HepG2 (cell line): ENCODE measurements around the gene RIMBP2. TPM values are rescaled to one million over a fixed set of nuclear protein-coding genes. Genes with fewer than 3 reads are reported as not detected.

Experiments used
- ATAC-seq: fragments of 200-7000 bp; cut with Tn5 transposase; 3 replicates; pipeline ENCODE4 v1.9.1; 2020; ENCODE audit warnings: mild to moderate bottlenecking, moderate library complexity
- BruUV-seq: library from RNA; stranded (reverse); fragments of 400-500 nt; replicated peaks from 2 replicates; lab custom pipeline; 2021; lab: Mats Ljungman, UMichigan
- CTCF ChIA-PET: fragments of 300-600 bp; formaldehyde crosslinking; extraction: SDS; loops from one replicate; lab custom pipeline; 2021; ENCODE audit warnings: low total read pairs, inconsistent platforms, low intra/inter-chr PET ratio; lab: Yijun Ruan, JAX
- POLR2A ChIA-PET: fragments of 350-600 bp; sonication (Branson Sonifier 250); formaldehyde crosslinking; loops from one replicate; lab custom pipeline; 2020; ENCODE audit warnings: antibody characterized with exemption, inconsistent platforms; lab: Yijun Ruan, JAX
- DNase-seq: peaks from one replicate; pipeline ENCODE4 v3.0.0-alpha.2; 2015; ENCODE audit warnings: low spot score
- FAIRE-seq: peaks from 3 replicates; lab custom pipeline; 2011; peaks lifted over from hg19 to GRCh38; lab: Jason Lieb, UNC
- H2AFZ ChIP-seq: one replicate; pipeline ENCODE4 v1.6.1; 2011; ENCODE audit warnings: low read length, inconsistent platforms
- H3K27ac ChIP-seq: fragments of 300-600 bp; 3 replicates; pipeline ENCODE4 v1.8.0; 2011; ENCODE audit warnings: mixed run types, mild to moderate bottlenecking, mixed read lengths, low read length, inconsistent platforms; ENCODE audit not compliant: insufficient read depth; ENCODE audit errors: extremely low read length
- H3K27me3 ChIP-seq, 2 experiments: fragments of 200-600 bp in 1 of 2; 2 replicates in 1 of 2; 3 replicates in 1 of 2; pipeline versions ENCODE4 v1.6.0 to v1.8.0; 2011; ENCODE audit warnings: low read length in 2 of 2, mild to moderate bottlenecking in 2 of 2, moderate library complexity in 2 of 2, inconsistent platforms in 1 of 2; ENCODE audit not compliant: insufficient read depth in 2 of 2, control insufficient read depth in 1 of 2
- H3K36me3 ChIP-seq, 2 experiments: fragments of 200-600 bp in 1 of 2; replicated peaks in 1 of 2; 2 replicates in 1 of 2; 3 replicates in 1 of 2; pipeline versions ENCODE4 v1.5.1 to v1.8.0; 2011; ENCODE audit warnings: low read length in 2 of 2, inconsistent platforms in 1 of 2; ENCODE audit not compliant: insufficient read depth in 2 of 2, control insufficient read depth in 1 of 2
- H3K4me1 ChIP-seq: 2 replicates; pipeline ENCODE4 v1.5.1; 2012; ENCODE audit warnings: low read length, inconsistent platforms; ENCODE audit not compliant: insufficient read depth
- H3K4me2 ChIP-seq: 2 replicates; pipeline ENCODE4 v1.6.0; 2011; ENCODE audit warnings: low read depth, low read length, inconsistent platforms
- H3K4me3 ChIP-seq, 3 experiments: fragments of 200-600 bp in 1 of 3; sonication (generic), shearing (Covaris generic) in 1 of 3; replicated peaks in 1 of 3; 2 replicates each; pipeline ENCODE4 v1.5.1; 2011 to 2016; ENCODE audit warnings: low read length in 3 of 3, inconsistent platforms in 2 of 3, low read depth in 2 of 3, mild to moderate bottlenecking in 2 of 3, control low read depth in 1 of 3, mixed read lengths in 1 of 3; ENCODE audit not compliant: insufficient read depth in 1 of 3
- H3K79me2 ChIP-seq: one replicate; pipeline ENCODE4 v1.6.1; 2011; ENCODE audit warnings: low read length, inconsistent platforms; ENCODE audit not compliant: insufficient read depth
- H3K9ac ChIP-seq: 2 replicates; pipeline ENCODE4 v1.6.0; 2011; ENCODE audit warnings: mild to moderate bottlenecking, low read depth, low read length, inconsistent platforms; ENCODE audit not compliant: insufficient read depth
- H3K9me3 ChIP-seq: 2 replicates; pipeline ENCODE4 v1.5.1; 2012; ENCODE audit warnings: mild to moderate bottlenecking, low read length
- H4K20me1 ChIP-seq: 2 replicates; pipeline ENCODE4 v1.6.0; 2011; ENCODE audit warnings: inconsistent platforms, mild to moderate bottlenecking, low read length, moderate library complexity; ENCODE audit not compliant: insufficient read depth
- ASH2L ChIP-seq: fragments of 300-600, 200-600 bp; sonication (generic); IDR thresholded peaks from 2 replicates; pipeline ENCODE4 v1.7.0; 2017; ENCODE audit warnings: low read depth, mild to moderate bottlenecking, moderate library complexity, mixed read lengths, low read length; ENCODE audit not compliant: insufficient read length
- ATRX ChIP-seq: sonication (generic); formaldehyde crosslinking; IDR thresholded peaks from 2 replicates; pipeline ENCODE4 v1.4.0; 2020; ENCODE audit warnings: missing genetic modification reagents, borderline replicate concordance
- CREB1 ChIP-seq, 2 experiments: fragments of 450-650 bp in 1 of 2; IDR thresholded peaks; 2 replicates each; pipeline ENCODE4 v1.6.1; 2016 to 2017; ENCODE audit warnings: control low read depth in 1 of 2, mild to moderate bottlenecking in 1 of 2, missing compliant biosample characterization in 1 of 2, missing genetic modification characterization in 1 of 2
- KAT7 ChIP-seq: IDR thresholded peaks from 2 replicates; pipeline ENCODE4 v1.6.1; 2018; ENCODE audit warnings: borderline replicate concordance, missing compliant biosample characterization
- MXD4 ChIP-seq: IDR thresholded peaks from 2 replicates; pipeline ENCODE4 v1.6.1; 2016; ENCODE audit warnings: mild to moderate bottlenecking, missing biosample characterization, missing genetic modification reagents
- PHF21A ChIP-seq: sonication (generic); formaldehyde crosslinking; IDR thresholded peaks from 2 replicates; pipeline ENCODE4 v1.5.0; 2020; ENCODE audit warnings: mild to moderate bottlenecking, missing genetic modification reagents
- ZKSCAN8 ChIP-seq: IDR thresholded peaks from 2 replicates; pipeline ENCODE4 v1.6.1; 2016; ENCODE audit warnings: borderline replicate concordance, missing genetic modification reagents, missing compliant biosample characterization
- ZNF260 ChIP-seq: sonication (generic); formaldehyde crosslinking; IDR thresholded peaks from 2 replicates; pipeline ENCODE4 v1.4.0; 2020; ENCODE audit warnings: missing genetic modification reagents, low read depth, mild to moderate bottlenecking, borderline replicate concordance
- ZNF350 ChIP-seq: sonication (generic); formaldehyde crosslinking; IDR thresholded peaks from 2 replicates; pipeline ENCODE4 v1.4.0; 2020; ENCODE audit warnings: mild to moderate bottlenecking, low read depth, missing genetic modification reagents, borderline replicate concordance
- ZNF44 ChIP-seq: sonication (generic); formaldehyde crosslinking; IDR thresholded peaks from 2 replicates; pipeline ENCODE4 v1.5.1; 2020; ENCODE audit warnings: mild to moderate bottlenecking, missing genetic modification reagents
- ZNF530 ChIP-seq: sonication (generic); formaldehyde crosslinking; IDR thresholded peaks from 2 replicates; pipeline ENCODE4 v1.5.0; 2020; ENCODE audit warnings: low read depth, mild to moderate bottlenecking, missing genetic modification reagents
- ZNF720 ChIP-seq: sonication (generic); formaldehyde crosslinking; IDR thresholded peaks from 2 replicates; pipeline ENCODE4 v1.4.0; 2020; ENCODE audit warnings: missing genetic modification reagents
- ZNF746 ChIP-seq: sonication (generic); formaldehyde crosslinking; IDR thresholded peaks from 2 replicates; pipeline ENCODE4 v1.8.0; 2022; ENCODE audit warnings: mild to moderate bottlenecking, missing genetic modification reagents
- ZNF749 ChIP-seq: sonication (generic); formaldehyde crosslinking; IDR thresholded peaks from 2 replicates; pipeline ENCODE4 v1.8.0; 2022; ENCODE audit warnings: mild to moderate bottlenecking, missing genetic modification reagents, moderate library complexity, borderline replicate concordance
- WGBS: methylation state at CpG from one replicate; pipeline ENCODE4 v1.1.6; 2017; ENCODE audit warnings: low lambda C conversion rate; 5-methylcytosine and 5-hydroxymethylcytosine counted together
- in situ Hi-C: cut with HindIII; loops from 2 replicates; pipeline ENCODE4 v1.10.0; 2017; ENCODE audit warnings: low pct_unique_long_range_greater_than_20kb; ENCODE audit not compliant: extremely low pct_ligation_motif_present
- intact Hi-C: fragments of 100-400 bp; cut with micrococcal nuclease; formaldehyde crosslinking; loops from one replicate; pipeline ENCODE4 v1.10.0; 2022; ENCODE audit not compliant: unreplicated experiment
- polyA plus RNA-seq, 8 experiments: library from polyadenylated mRNA; depleted of rRNA in 3 of 8; stranded (reverse) in 7 of 8; unstranded in 1 of 8; fragments of >200 nt; fragmentation: Illumina TruSeq in 4 of 8; extraction: Trizol in 4 of 8; gene quantifications; 2 replicates each; pipeline versions ENCODE4 v1.2.1 to v1.2.3, GENCODE V29; 2011 to 2016; ENCODE audit warnings: low read depth in 4 of 8, missing spikeins in 1 of 8, mixed read lengths in 1 of 8; ENCODE audit not compliant: insufficient read depth in 1 of 8
- total RNA-seq, 5 experiments: library from RNA; depleted of rRNA; stranded (reverse); fragments of >200 nt; fragmentation: Illumina TruSeq; extraction: Trizol; gene quantifications; 2 replicates each; pipeline ENCODE4 v1.2.3, GENCODE V29; 2016; ENCODE audit warnings: low read depth in 1 of 5
- TF ChIP-seq, protein P1 (sequence below): sonication (generic); formaldehyde crosslinking; conservative IDR thresholded peaks from 2 replicates; pipeline ENCODE4 v1.8.0; 2022; ENCODE audit warnings: mild to moderate bottlenecking, moderate library complexity, missing genetic modification reagents
- TF ChIP-seq, protein P2 (sequence below): sonication (generic); formaldehyde crosslinking; IDR thresholded peaks from 2 replicates; pipeline ENCODE4 v1.5.0; 2020; ENCODE audit warnings: mild to moderate bottlenecking, missing genetic modification reagents, moderate library complexity

The RIMBP2 gene
- total and polyA plus RNA-seq, 2 of the 13 experiments (the other 11 are each of a cell fraction or from before 2014, with no cell fraction given) = 0.03 TPM; not detected in 1

DNA sequence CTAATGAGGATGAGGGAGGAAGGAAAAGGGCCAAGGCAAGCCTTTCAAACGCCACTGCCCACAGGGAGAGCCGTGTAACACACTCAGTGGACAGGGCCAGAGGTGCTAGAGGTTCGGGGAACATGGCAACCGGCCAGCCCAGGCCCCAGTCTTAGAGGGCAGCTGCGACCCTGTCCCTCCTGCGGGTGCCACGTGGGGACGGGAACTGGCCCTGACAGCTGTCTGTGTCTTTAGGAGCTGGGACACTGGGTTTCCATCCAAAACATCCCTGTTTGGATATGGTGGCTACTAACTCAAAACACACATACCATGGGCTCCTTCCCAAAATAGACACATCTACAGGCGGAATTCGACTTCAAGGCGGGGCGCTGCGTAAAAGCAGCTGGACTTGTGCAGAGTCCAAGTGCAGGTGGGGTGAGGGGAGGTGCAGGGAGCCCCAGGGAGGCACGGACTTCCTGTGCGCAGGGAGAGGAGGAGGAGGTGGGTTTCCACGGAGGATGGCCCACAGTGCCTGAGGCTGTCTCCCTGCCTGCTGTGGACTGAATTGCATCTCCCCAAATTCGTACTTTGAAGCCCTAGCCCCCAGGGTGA, 193.8 kb downstream of the RIMBP2 start:
- H3K9me3 ChIP-seq = no peaks in the 10 kb centered on the region

More for the DNA sequence above, 193.8 kb downstream of the RIMBP2 start:
- DNase-seq (no peak), ATAC-seq (no peak), FAIRE-seq (no peak)
- BruUV-seq = no TSS peak
- H3K4me2 ChIP-seq = no peak overlapping the region
- H3K27me3 ChIP-seq = peaks cover 0 to 16% of the 10 kb centered on the region in 2 experiments; a peak in 4 of 5 replicates
- no peaks in the 10 kb centered on the region for H3K4me1 ChIP-seq
- ChIA-PET CTCF (no interaction called here), POLR2A (no interaction called here)
- TF ChIP-seq MXD4 (CRISPR knock-in tag) = no peak
- TF ChIP-seq, protein P1, sequence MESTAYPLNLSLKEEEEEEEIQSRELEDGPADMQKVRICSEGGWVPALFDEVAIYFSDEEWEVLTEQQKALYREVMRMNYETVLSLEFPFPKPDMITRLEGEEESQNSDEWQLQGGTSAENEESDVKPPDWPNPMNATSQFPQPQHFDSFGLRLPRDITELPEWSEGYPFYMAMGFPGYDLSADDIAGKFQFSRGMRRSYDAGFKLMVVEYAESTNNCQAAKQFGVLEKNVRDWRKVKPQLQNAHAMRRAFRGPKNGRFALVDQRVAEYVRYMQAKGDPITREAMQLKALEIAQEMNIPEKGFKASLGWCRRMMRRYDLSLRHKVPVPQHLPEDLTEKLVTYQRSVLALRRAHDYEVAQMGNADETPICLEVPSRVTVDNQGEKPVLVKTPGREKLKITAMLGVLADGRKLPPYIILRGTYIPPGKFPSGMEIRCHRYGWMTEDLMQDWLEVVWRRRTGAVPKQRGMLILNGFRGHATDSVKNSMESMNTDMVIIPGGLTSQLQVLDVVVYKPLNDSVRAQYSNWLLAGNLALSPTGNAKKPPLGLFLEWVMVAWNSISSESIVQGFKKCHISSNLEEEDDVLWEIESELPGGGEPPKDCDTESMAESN (CRISPR knock-in tag) = no peak
- TF ChIP-seq, protein P2, sequence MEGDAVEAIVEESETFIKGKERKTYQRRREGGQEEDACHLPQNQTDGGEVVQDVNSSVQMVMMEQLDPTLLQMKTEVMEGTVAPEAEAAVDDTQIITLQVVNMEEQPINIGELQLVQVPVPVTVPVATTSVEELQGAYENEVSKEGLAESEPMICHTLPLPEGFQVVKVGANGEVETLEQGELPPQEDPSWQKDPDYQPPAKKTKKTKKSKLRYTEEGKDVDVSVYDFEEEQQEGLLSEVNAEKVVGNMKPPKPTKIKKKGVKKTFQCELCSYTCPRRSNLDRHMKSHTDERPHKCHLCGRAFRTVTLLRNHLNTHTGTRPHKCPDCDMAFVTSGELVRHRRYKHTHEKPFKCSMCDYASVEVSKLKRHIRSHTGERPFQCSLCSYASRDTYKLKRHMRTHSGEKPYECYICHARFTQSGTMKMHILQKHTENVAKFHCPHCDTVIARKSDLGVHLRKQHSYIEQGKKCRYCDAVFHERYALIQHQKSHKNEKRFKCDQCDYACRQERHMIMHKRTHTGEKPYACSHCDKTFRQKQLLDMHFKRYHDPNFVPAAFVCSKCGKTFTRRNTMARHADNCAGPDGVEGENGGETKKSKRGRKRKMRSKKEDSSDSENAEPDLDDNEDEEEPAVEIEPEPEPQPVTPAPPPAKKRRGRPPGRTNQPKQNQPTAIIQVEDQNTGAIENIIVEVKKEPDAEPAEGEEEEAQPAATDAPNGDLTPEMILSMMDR (CRISPR knock-in tag) = no peak
- no peak for TF ChIP-seq ZNF350
- no peak for TF ChIP-seq ASH2L
- no peak for TF ChIP-seq KAT7
- no peak for TF ChIP-seq ZKSCAN8 (CRISPR knock-in tag)
- TF ChIP-seq CREB1 (IDR thresholded peaks at IDR 0.05) = no peak
- TF ChIP-seq CREB1 (CRISPR knock-in tag; IDR thresholded peaks at IDR 0.05) = no peak
- no peak for TF ChIP-seq ZNF44 (CRISPR knock-in tag)
- no peak for TF ChIP-seq ZNF530 (CRISPR knock-in tag)
- no peak for TF ChIP-seq ZNF746 (CRISPR knock-in tag)
- no peak for TF ChIP-seq ZNF260 (CRISPR knock-in tag)
- TF ChIP-seq ZNF720 (CRISPR knock-in tag) = no peak
- TF ChIP-seq ZNF749 (CRISPR knock-in tag) = no peak
- TF ChIP-seq ATRX (CRISPR knock-in tag) = no peak
- no peak for TF ChIP-seq PHF21A
- no peak overlapping the region for H3K9ac ChIP-seq
- no peak overlapping the region for H2AFZ ChIP-seq
- WGBS = 10% methylated on average over 6 of the region's 17 CpGs
- H4K20me1 ChIP-seq = 0 out of 2 replicates have a peak, but pooled peaks cover 4% of the 10 kb centered on the region
- in situ Hi-C loops = no loop called here
- intact Hi-C loops = no loop called here
- H3K36me3 ChIP-seq = no peaks in the 10 kb centered on the region
- no peak overlapping the region for H3K4me3 ChIP-seq
- H3K27ac ChIP-seq = no peak overlapping the region
- H3K79me2 ChIP-seq = no peaks in the 10 kb centered on the region
